Breast epithelium (tissue), 4 donors: ENCODE results near the gene HAUS8. TPM values are rescaled to one million over a fixed set of nuclear protein-coding genes. Genes with fewer than 3 reads are reported as not detected.

Experiments used
- DNase-seq, 2 donors: peaks; one replicate each; pipeline ENCODE4 v3.0.0-alpha.2; 2019; ENCODE audit warnings: low spot score in 2 of 2
- H3K27ac ChIP-seq, 2 donors: fragments of 200-600 bp; sonication (generic) in 1 of 2; one replicate each; pipeline ENCODE4 v1.5.1; 2016 to 2019; ENCODE audit warnings: mild to moderate bottlenecking in 1 of 2
- H3K27me3 ChIP-seq, 2 donors: fragments of 200-600 bp; sonication (generic) in 1 of 2; one replicate each; pipeline versions ENCODE4 v1.5.1 to v1.6.0; 2017 to 2019; ENCODE audit warnings: control low read depth in 1 of 2, mild to moderate bottlenecking in 1 of 2
- H3K36me3 ChIP-seq: fragments of 200-600 bp; one replicate; pipeline ENCODE4 v1.5.1; 2019
- H3K4me1 ChIP-seq, 2 donors: fragments of 200-600 bp; sonication (generic); one replicate each; pipeline ENCODE4 v1.5.1; 2016 to 2019; ENCODE audit warnings: control low read depth in 1 of 2
- H3K4me3 ChIP-seq, 3 donors: fragments of 200-600 bp; sonication (generic); 1 replicate in 2 of 3; 2 replicates in 1 of 3; pipeline ENCODE4 v1.5.1; 2016 to 2019; ENCODE audit warnings: mild to moderate bottlenecking in 3 of 3, moderate library complexity in 2 of 3
- H3K9me3 ChIP-seq, 2 donors: fragments of 200-600 bp; sonication (generic) in 1 of 2; one replicate each; pipeline ENCODE4 v1.5.1; 2016 to 2019; ENCODE audit warnings: control low read depth in 1 of 2
- POLR2A ChIP-seq: fragments of 450-650 bp; IDR thresholded peaks from one replicate; pipeline ENCODE4 v1.6.1; 2016; ENCODE audit warnings: antibody characterized with exemption, mild to moderate bottlenecking, moderate library complexity
- POLR2AphosphoS5 ChIP-seq, 3 donors: sonication (generic); formaldehyde crosslinking; IDR thresholded peaks; one replicate each; pipeline ENCODE4 v1.6.1; 2017; ENCODE audit warnings: antibody characterized with exemption in 3 of 3
- intact Hi-C: fragments of 100-400 bp; cut with DNase I; formaldehyde crosslinking; loops from one replicate; pipeline ENCODE4 v1.15.1; 2023; ENCODE audit warnings: low total_unique reads
- total RNA-seq, 3 donors: library from RNA; depleted of rRNA; stranded (reverse); fragments of >200 nt; gene quantifications; one replicate each; pipeline ENCODE4 v1.1.0, GENCODE V29; 2016
- TF ChIP-seq, protein P1 (sequence below), 3 donors: fragments of 450-650 bp; IDR thresholded peaks; one replicate each; pipeline ENCODE4 v1.5.1; 2016 to 2017; ENCODE audit warnings: antibody characterized with exemption in 3 of 3, mild to moderate bottlenecking in 3 of 3, moderate library complexity in 3 of 3

The HAUS8 gene
- total RNA-seq, 3 donors from 2014 or later, result 5.6 to 6.7 (median 5.8) TPM

DNA sequence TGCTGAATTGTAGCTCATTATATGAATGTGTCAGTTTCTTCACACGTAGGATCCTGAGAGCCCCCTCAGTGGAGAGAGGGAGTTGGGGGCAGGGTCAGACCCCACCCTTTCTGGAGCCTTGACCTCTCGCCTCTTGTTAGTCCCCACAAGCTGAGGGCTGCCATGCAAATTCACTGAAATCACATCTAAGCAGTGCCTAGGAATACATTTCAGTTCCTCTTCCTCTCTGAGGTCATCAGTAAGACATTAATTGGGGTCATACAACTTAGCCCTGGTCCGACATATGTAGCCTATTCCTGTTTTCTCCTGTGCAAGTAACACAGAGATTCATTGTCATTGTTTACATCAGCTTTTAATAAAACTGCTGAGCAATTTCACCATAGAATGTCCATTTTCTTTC lies 30.3 kb upstream of the HAUS8 start:
- TF ChIP-seq POLR2AphosphoS5 (IDR thresholded peaks at IDR 0.05), result no peak
- TF ChIP-seq, protein P1, sequence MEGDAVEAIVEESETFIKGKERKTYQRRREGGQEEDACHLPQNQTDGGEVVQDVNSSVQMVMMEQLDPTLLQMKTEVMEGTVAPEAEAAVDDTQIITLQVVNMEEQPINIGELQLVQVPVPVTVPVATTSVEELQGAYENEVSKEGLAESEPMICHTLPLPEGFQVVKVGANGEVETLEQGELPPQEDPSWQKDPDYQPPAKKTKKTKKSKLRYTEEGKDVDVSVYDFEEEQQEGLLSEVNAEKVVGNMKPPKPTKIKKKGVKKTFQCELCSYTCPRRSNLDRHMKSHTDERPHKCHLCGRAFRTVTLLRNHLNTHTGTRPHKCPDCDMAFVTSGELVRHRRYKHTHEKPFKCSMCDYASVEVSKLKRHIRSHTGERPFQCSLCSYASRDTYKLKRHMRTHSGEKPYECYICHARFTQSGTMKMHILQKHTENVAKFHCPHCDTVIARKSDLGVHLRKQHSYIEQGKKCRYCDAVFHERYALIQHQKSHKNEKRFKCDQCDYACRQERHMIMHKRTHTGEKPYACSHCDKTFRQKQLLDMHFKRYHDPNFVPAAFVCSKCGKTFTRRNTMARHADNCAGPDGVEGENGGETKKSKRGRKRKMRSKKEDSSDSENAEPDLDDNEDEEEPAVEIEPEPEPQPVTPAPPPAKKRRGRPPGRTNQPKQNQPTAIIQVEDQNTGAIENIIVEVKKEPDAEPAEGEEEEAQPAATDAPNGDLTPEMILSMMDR (IDR thresholded peaks at IDR 0.05), result no peak
- no peak for TF ChIP-seq POLR2A
- H3K27me3 ChIP-seq, result no peaks in the 10 kb centered on the region
- no peak for DNase-seq
- peaks cover 7 to 10% of the 10 kb centered on the region in 2 donors for H3K4me1 ChIP-seq
- no peak overlapping the region for H3K27ac ChIP-seq
- H3K9me3 ChIP-seq, result no peaks in the 10 kb centered on the region
- intact Hi-C loops, result no loop called here
- no peak overlapping the region for H3K4me3 ChIP-seq
- H3K36me3 ChIP-seq, result no peaks in the 10 kb centered on the region

DNA sequence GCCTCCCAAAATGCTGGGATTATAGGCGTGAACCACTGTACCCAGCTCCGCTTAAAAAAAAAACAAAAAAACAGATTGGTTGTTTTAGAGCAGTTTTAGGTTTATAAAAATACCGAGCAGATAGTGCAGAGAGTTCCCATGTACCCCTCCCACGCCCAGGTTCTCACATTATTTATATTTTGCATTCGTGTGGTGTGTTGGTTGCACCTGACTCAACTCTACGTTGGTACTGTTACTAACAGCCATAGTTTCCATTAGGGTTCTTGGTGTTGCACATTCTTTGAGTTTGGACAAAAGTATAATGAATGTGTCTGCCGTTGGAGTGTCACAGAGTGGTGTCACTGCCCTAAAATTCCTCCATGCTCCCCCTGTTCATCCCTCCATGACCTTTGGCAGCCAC lies 29.4 kb upstream of the HAUS8 start:
- Histone ChIP-seq H3K4me1 (peaks cover 7 to 10% of the 10 kb centered on the region in 2 donors), H3K27ac (no peak overlapping the region), H3K27me3 (no peaks in the 10 kb centered on the region), H3K4me3 (no peak overlapping the region), H3K9me3 (no peaks in the 10 kb centered on the region), H3K36me3 (no peaks in the 10 kb centered on the region)
- intact Hi-C loops, result no loop called here
- TF ChIP-seq, protein P1 (IDR thresholded peaks at IDR 0.05), result no peak
- no peak for TF ChIP-seq POLR2AphosphoS5 (IDR thresholded peaks at IDR 0.05)
- TF ChIP-seq POLR2A, result no peak
- no peak for DNase-seq

DNA sequence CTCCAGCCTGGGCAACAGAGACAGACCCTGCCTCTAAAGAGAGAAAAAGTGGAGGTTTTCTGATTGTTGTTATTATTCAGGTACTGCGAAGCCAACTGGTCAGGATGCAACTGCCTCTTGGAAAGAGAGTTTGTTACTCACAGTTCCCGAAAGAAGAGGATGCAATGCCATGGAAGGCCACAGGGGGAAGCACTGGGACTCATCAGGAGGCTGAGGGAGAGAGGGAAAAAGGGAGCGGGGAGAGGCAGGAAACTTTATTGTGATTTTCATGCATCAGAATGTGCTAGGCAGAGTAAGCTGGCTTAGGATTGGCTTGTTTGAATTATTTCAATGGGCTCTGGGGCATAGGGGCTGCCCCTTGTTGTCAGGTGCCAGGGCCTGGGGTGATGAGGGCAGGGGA lies 27.9 kb upstream of the HAUS8 start:
- Histone ChIP-seq H3K36me3 (no peaks in the 10 kb centered on the region), H3K9me3 (no peaks in the 10 kb centered on the region), H3K4me3 (no peak overlapping the region), H3K27me3 (no peaks in the 10 kb centered on the region), H3K4me1 (peaks cover 6 to 7% of the 10 kb centered on the region in 2 donors), H3K27ac (no peak overlapping the region)
- intact Hi-C loops, result no loop called here
- DNase-seq, result no peak
- no peak for TF ChIP-seq POLR2A
- TF ChIP-seq, protein P1 (IDR thresholded peaks at IDR 0.05), result peak in 1 of 3 donors; percentile 13

GRCh38 chr19:17101686-17102628 lies 26.7 kb upstream of the HAUS8 start:
- Histone ChIP-seq H3K9me3 (no peaks in the 10 kb centered on the region), H3K36me3 (no peaks in the 10 kb centered on the region), H3K27ac (no peak overlapping the region), H3K4me1 (no peaks in the 10 kb centered on the region), H3K4me3 (no peak overlapping the region), H3K27me3 (no peaks in the 10 kb centered on the region)
- TF ChIP-seq, protein P1 (IDR thresholded peaks at IDR 0.05), result no peak
- no peak for TF ChIP-seq POLR2AphosphoS5 (IDR thresholded peaks at IDR 0.05)
- no peak for TF ChIP-seq POLR2A
- intact Hi-C loops, result no loop called here
- no peak for DNase-seq

DNA sequence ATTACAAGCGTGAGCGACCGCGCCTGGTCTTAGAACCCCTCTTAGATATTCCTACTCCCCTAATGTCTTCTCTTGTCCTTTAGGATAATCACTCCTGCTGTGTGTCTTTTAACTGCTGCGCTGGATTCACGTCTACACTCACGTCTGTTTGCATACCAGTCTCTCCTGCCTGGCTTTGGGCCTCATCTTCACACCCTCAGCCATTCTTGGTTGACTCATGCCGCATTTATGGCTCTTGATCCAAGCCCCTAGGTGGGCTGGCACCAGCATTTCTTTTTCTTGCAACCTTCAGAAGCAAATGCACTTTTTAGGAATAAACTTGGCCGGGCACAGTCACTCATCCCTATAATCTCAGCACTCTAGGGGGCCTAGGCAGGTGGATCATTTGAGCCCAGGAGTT lies 23.1 kb upstream of the HAUS8 start:
- H3K36me3 ChIP-seq, result no peaks in the 10 kb centered on the region
- TF ChIP-seq, protein P1 (IDR thresholded peaks at IDR 0.05), result no peak
- TF ChIP-seq POLR2A, result no peak
- H3K9me3 ChIP-seq, result no peaks in the 10 kb centered on the region
- DNase-seq, result no peak
- intact Hi-C loops, result no loop called here
- H3K4me3 ChIP-seq, result no peak overlapping the region
- H3K27me3 ChIP-seq, result no peaks in the 10 kb centered on the region
- H3K4me1 ChIP-seq, result no peaks in the 10 kb centered on the region
- no peak overlapping the region for H3K27ac ChIP-seq
